SH-SY5Y (cell line): Measurements from ENCODE around the gene COMMD4.

Source experiments
- GATA2 ChIP-seq: IDR thresholded peaks from 2 replicates; pipeline ENCODE4 v1.6.1; 2011; ENCODE audit warnings: mild to moderate bottlenecking, low read depth, low read length
- GATA3 ChIP-seq: IDR thresholded peaks from 2 replicates; pipeline ENCODE4 v1.6.1; 2011; ENCODE audit warnings: low read depth, mild to moderate bottlenecking, low read length, moderate library complexity

GRCh38 chr15:75348562-75349350 is 12.9 kb downstream of the COMMD4 start:
- no peak for TF ChIP-seq GATA2
- no peak for TF ChIP-seq GATA3
